H7 (cell line): Measurements from ENCODE around the gene DPM2. TPM values are rescaled to one million over a fixed set of nuclear protein-coding genes. Genes with fewer than 3 reads are reported as not detected.

Experiments
- total RNA-seq: library from RNA; depleted of rRNA; stranded (reverse); fragments of >200 nt; shearing (Covaris generic); gene quantifications from 2 replicates; pipeline ENCODE4 v1.2.3, GENCODE V29; 2014; rRNA removed

Gene DPM2
- total RNA-seq, 1 experiment from 2014 or later = 45.6 TPM

Other genes with a start within 250 kb of the DPM2 start
- not detected in 2 replicates for gene CFAP157, start 230.9 kb downstream of the DPM2 start, total RNA-seq
- gene PTRH1, start 222.2 kb downstream of the DPM2 start, total RNA-seq = 14.3 and 21.2 TPM in 2 replicates
- gene TTC16, start 221.8 kb downstream of the DPM2 start, total RNA-seq = 0.11 TPM in 1 of 2 replicates, not detected in the other
- gene TOR2A, start 202.6 kb downstream of the DPM2 start, total RNA-seq = 13.7 and 19.3 TPM in 2 replicates
- 0.26 and 0.42 TPM in 2 replicates for gene SH2D3C, start 159.2 kb downstream of the DPM2 start, total RNA-seq
- gene CDK9, start 151.8 kb downstream of the DPM2 start, total RNA-seq = 51.5 and 56.6 TPM in 2 replicates
- 84.9 and 92.2 TPM in 2 replicates for gene FPGS, start 135.0 kb downstream of the DPM2 start, total RNA-seq
- gene ENG, start 83.2 kb downstream of the DPM2 start, total RNA-seq = 1.4 and 1.8 TPM in 2 replicates
- gene AK1, start 60.2 kb downstream of the DPM2 start, total RNA-seq = 18.5 and 20.4 TPM in 2 replicates
- gene ST6GALNAC6, start 38.3 kb downstream of the DPM2 start, total RNA-seq = 30.6 and 37.4 TPM in 2 replicates
- gene ST6GALNAC4, start 20.8 kb downstream of the DPM2 start, total RNA-seq = 18.5 and 24.6 TPM in 2 replicates
- 0.94 and 3.4 TPM in 2 replicates for gene PIP5KL1, start 7.1 kb downstream of the DPM2 start, total RNA-seq
- 16.9 and 27.1 TPM in 2 replicates for gene EEIG1, start 43.1 kb upstream of the DPM2 start, total RNA-seq
- gene NAIF1, start 129.5 kb upstream of the DPM2 start, total RNA-seq = 10.3 and 12.3 TPM in 2 replicates
- 23.1 and 23.7 TPM in 2 replicates for gene SLC25A25, start 130.4 kb upstream of the DPM2 start, total RNA-seq
- 143 and 197 TPM in 2 replicates for gene PTGES2, start 189.9 kb upstream of the DPM2 start, total RNA-seq
- 1.4 TPM in 1 of 2 replicates, not detected in the other for gene LCN2, start 211.6 kb upstream of the DPM2 start, total RNA-seq
- gene BBLN, start 222.4 kb upstream of the DPM2 start, total RNA-seq = 121 and 130 TPM in 2 replicates